ENCODE data around the gene RAB6B.

Gene RAB6B

DNA sequence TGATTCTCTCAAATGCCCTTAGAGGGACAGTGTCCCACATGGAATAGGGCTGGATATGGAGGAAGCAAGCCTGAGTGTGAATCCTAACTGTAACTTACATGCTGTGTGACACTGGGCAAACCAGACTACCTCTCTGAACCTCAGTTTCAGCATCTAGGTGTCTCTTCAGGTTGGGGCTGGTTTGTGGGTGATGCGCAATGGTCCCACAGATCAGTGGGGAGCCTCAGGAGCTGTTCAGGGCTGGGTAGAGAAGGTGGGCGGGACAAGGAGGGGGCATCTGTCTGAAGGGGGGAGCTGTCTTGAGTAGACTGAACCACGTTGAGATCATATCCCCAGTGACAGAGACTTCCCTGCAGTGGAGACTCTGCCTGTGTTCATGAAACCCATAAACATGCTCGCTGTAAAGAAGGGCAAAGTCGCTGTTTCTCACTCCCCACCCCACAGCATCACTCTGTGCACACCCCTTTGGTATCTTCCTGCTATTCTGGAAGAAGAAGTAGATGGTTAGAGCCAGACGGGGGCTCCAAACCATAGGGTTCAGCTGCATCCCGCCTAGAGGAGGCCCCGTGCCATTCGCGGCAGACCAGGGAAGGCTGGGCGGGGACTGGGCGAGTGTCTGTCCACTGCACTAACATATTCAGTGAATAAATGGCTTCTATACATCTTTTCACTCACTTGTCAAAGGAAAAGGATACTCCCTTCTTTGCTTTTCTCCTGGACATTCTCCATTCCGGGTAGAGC lies 61.6 kb downstream of the RAB6B start:
- DNase-seq: no peak

DNA sequence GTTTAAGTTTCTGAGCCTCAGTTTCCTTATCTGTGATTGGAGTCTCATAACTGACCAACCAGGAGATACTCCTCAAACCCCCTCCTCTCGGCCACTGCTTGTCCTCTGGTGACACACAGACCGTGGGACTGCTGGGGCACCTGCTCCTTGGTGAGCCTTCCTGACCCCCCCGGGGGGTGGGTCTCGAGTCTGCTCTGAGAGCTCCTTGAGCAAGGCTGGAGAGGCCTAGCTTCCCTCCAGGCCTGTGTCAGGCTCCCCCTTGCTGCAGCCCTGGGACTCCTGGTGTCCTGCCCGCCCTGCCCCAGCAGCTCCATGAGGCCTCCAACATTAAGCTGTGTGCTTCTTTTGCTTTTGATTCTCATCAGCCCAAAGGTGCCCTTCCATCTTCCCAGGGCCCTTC lies 62.4 kb downstream of the RAB6B start:
- DNase-seq: no peak

DNA sequence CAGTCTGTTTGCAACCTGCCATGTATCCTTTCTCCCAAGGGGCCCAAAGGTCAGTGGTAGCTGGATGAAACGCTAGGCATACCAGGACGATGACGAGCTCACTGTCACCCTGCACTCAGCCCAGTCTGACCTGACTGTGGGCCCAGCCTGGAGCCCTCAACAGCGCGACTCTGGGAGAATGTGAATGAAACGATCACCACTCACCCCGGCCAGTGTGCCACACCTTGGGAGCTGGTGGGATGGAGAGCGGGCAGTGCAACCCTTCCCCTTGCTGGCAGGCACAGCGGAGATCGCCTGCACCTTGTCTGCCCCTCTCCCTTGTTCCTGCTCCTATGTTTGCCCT lies 62.9 kb downstream of the RAB6B start:
- DNase-seq: no peak

DNA sequence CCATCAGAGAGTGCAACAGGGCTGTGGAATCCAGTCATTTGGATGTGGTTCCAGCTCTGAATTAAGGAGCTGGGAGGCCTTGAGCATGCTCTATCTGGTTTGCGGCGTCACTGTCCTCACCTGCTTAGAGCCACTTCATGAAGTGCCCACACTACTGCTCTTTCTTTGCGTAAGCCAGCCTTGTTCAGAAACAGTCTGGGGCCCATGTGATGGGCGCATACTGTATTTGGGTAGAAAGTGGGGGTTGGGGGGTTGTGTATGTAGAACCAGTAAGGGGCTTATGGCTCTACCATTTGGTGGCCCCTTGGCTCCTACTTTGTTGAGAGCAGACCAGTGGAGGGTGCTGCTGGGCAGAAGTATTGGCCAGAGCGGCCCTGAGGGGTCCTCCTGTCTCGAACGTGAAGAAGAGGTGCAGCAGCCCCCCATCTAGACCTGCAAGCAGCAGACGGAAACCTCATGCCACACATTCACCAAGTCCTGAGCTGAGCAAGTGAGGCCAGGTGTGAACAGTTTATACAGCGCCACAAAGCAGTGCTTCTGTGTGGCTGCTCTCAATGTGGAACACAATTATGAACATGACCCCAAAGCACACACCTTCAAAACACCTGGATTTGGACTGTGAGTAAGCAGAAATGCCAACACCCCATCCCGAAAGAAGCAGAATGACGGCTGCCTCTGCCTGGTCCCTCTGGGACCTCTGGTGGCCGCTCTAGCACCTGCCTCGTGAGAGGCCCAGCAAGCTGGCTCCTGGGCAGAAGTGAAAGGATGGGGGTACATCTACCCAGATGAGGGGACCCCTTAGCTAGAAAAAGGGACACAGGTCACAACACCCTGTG lies 63.5 kb downstream of the RAB6B start:
- DNase-seq: no peak

DNA sequence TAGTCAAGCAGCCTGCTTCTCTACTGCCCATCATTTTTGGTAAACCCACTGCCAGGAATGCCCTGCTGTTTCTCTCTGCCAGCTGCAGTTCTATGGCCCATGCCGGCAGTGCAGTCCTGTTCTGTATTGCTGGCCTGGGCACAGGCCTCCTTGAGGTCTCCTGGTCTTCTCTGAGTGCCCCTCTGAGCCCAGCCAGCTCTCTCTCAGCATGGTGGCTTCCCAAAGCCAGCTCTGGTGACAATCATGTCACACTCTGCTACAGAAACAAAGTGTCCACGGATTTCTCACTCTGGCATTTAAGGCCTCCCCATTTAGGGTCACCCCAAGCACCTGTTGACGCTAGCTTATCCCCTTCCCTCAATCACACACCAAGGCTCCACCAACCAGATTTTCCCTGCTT lies 65.6 kb downstream of the RAB6B start:
- DNase-seq: no peak

DNA sequence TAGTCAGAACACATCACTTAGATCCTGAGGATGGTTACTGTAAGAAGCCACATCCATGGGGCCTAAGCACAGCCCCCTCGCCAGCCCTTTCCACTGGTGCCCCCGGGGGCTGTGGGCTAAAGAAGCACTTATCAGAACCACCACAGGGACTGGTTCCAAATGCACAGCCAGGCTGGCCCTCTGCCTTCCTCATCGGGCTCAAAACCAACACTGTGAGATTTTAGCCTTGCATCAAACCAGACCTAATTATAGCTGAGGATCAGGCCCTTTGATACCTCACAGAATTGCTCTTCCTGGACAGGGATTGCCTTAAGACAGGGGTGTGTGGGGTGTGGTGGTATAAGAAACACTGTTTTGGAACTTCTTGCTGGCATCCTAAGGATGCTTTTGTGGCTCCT lies 66.4 kb downstream of the RAB6B start:
- DNase-seq: no peak

DNA sequence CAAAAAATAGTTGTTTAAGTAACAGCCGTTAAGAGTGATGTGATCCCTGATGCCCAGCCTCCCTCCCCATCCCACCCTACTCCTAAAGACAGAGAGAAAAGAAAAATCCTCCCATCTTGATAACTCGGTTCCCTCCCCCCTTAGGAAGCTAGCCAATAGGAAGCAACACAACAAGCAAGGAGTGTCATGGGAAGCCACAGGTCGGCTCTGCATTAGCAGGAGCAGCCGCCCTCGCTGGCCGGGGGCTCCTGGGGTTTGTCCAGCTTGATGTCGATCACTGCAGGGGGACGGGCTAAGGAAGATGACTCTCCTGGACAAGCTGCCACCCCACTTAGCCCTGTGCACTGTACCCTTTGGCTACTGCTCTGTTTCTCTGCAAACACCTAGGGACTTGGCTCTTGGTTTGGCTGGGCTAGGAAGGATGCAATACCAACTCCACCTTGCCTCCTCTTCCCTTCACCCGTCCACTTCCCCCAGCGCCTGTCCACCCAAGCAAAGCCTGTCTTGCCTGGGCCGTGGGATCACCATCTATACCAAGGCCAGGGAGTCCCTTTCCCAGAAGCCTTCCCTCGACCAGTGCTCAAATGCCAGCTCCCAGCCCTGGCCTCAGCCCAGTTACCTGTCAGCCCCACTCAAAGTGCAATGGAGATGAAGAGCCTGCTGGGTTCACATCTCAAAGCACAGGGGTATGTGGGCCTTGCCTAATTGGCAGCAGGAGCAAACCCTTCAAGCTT lies 66.9 kb downstream of the RAB6B start:
- DNase-seq: no peak

DNA sequence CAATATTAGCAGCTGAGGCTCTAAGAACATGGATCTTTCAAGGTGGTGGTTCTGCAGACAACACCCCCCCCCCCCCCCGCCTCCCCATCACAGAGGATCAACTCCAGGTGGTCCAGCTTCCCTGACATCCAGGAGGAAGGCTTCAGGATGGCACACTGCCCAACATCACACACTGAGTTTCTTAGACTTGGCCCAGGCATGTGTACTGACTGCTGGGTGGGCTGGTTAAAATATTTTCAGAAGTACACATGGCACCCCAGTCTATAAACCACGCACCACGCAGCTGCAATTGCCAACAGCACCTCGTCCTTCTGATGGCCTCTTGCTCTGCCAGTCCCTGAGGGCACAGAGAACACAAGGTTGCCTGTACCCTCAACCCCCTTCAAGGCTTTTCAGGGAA lies 68.0 kb downstream of the RAB6B start:
- no peak for DNase-seq

DNA sequence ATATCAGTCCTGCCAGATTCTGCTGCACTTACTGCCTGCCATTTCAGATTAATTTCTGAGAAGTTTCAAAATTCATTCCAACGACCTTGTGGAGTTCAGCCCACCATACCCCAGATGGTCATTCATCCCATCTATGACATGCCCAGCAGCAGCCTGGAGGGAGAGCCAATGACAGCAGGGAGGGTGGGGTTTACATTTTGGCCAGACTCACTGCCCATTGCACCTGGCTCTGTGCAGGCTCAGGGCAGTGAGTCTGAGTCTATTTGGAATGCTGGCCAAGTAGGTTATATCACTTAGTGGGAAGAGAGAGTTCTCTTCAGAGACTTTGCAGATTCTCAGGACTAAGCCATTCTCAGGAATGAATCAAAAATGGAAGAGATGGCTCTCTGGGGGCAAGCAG lies 68.5 kb downstream of the RAB6B start:
- no peak for DNase-seq

DNA sequence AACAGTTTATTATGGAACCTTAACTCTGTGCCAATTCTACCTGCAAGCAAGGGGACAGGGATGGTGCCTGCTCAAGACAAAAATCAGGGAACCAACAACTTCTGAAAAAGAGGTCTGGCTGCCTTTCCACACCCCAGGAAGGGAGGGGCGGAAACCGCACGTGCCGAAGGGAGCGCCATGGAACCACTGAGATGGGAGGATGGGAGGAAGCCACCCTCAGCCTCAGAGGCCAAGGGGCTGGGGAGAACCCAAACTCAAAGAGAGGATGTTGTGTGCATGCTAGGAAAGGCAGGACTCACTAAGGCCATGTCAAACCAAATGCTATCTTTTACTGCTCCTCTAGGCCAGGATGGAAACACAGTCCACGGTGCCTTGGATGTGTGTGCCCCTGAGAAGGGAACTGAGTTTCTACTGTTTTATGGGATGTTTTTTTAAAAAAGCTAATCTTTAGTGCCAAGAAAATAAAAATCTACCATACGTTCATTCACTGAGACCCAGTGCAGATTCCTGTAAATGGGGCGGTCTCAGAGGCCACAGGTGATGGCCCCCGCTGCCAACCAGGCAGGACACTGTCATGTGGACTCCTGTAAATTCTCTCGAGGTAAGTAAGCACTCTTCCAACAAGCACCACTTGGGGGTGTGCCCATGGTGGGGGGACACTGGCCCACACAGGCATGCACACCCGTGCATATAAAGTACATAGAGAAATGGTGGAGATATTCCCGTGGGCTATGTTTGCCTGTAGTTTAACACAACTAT lies 69.5 kb downstream of the RAB6B start:
- DNase-seq: no peak

DNA sequence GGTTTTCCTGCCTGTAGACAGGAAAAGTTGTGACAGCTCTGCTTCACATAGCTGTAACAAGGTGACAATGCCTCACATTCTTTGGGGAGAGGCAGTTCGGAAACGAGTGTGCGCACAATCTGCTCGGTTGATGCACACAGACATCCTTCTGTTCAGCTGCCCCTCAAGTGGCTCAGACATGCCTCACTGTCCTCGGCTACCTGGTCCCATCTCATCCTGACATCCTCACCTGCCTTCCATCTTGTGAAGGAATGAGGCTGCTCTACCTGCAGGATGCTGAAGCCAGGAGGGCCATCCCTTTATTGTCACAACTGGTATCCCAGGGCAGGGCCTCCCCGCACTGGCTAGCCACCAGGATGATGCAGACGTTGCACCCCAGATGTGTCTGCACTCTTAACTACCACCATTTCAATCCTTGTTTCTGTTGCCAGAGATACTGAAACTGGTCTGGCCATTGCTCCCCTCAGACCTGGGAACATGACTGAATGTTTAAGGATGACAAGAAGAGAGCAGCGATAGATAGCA lies 70.7 kb downstream of the RAB6B start:
- no peak for DNase-seq

DNA sequence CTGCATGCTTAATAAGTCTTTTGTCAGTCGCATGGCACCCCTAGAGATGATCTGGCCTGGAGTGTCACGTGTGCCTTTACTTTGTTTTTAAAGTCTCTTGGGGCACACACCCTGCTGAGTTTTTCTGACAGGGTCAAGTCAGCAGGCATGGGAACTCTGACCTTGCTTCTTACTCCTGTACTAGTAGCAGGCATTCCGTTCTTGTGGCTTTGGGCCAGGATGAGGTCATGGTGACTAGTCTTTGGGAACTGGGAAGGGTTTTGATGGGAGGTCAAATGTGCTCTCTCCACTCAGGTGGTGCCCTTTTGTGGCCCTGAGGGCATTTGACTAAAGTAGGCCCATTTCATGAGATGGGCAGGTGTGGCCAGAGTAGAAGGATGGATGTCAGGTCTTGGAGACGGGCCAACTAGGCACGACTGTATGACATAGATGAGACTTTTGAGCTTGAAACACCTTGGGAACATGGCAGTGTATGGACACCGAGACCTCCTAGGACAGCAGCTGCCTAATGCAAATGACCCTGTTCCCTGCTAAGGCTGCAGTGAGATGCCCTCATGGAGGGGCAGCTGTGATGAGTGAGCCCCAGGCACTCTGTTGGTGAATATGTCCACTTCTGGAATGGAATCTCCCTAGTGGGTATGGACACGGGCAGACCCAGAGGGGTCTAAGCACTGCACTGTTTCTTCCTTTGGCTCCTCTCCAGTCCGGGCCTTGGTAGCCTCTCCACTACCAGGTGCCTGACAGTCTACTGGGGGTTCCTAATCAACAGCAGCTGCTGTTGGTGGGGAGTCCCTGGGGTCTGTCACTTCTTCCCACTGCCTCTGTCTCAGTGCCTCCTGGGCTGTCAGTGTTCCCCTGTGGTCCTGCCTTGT lies 73.7 kb downstream of the RAB6B start:
- DNase-seq: no peak

DNA sequence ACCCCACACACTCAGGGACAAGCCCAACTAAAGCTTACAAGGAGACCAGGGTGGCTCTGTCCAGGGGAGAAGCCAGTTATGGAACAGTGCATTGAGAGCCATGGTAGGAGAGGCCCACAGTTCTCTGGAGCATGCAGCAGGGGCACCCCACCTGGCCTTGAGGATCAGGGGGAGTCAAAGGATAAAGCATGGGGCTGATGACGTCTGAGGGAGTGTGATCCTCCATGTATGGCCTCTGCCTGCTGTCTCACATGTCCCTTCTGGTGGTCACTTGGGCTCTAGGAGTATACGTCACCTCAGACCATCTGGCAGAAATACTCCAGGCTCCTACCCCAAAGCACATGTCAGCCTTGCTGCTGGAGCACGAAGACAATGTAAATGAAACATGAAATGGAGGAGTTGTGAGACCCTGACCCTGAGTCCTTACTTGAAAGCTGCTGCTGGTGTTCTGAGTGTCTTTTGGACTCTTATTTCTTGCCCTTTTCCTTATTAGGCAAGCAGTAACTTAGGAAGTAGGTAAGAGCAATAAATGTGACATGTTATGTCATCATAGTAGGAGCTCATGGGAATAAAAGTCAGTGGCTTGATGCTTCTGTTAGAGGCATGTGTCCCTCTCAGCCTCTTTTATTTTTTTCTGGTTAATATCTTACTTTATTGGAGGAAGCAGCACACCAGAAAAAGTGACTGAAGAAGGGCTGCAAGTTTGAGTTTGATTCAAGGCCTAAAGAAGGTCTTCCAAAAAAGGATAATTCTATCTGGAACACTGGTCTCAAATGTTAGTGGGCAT lies 74.6 kb downstream of the RAB6B start:
- DNase-seq: no peak

DNA sequence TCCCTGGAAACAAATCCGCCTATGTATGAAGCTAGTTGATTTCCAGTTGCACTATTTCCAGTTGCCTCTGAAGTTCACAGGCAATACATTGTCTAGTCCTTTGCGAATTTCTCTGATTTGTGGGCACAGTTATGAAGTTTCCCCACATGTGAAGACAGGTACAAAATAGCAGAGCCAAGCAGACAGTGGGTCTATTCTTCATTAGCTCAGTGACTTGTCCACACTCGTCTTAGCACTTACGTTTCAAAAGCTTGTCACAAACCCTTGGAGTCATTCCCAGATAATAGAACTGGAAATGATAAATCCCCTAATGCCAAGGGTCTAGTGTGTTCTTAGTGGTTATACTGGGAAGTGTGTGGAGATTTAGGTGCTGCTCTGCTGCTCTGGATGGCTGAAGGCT lies 75.6 kb downstream of the RAB6B start:
- no peak for DNase-seq

DNA sequence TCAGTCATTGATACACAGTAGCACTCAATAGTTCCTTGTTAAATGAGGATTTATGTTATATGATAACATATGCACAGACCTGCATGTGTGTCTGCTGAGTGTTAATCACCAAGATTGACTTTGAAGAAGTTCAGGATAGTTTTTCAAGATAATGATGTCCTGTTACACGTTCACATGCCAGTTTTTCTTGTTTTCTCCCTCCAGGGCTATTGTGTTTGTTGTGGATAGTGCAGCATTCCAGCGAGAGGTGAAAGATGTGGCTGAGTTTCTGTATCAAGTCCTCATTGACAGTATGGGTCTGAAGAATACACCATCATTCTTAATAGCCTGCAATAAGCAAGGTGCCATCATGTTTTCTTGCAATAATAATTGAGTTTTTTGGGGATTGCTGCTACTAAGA lies 80.3 kb downstream of the RAB6B start:
- no peak for DNase-seq

DNA sequence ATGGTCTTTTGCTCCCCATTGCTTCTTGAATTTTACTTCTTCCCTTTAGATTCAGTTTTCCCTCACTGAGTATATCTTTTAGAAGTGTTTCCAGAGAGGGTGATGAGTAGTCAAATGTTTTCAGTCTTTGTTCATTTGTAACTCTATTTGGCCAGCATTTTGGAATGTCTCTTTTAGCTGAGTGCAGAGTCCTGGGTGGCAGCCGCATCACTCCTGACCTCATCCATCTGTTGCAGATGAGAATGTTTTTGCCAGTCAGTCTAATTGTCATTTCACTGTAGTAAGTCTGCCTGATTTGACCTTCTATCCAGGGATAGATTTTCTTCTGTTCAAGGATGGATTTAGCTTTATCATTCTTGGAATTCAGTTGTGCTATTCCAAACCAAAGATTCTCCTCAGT lies 82.8 kb downstream of the RAB6B start:
- DNase-seq: no peak

DNA sequence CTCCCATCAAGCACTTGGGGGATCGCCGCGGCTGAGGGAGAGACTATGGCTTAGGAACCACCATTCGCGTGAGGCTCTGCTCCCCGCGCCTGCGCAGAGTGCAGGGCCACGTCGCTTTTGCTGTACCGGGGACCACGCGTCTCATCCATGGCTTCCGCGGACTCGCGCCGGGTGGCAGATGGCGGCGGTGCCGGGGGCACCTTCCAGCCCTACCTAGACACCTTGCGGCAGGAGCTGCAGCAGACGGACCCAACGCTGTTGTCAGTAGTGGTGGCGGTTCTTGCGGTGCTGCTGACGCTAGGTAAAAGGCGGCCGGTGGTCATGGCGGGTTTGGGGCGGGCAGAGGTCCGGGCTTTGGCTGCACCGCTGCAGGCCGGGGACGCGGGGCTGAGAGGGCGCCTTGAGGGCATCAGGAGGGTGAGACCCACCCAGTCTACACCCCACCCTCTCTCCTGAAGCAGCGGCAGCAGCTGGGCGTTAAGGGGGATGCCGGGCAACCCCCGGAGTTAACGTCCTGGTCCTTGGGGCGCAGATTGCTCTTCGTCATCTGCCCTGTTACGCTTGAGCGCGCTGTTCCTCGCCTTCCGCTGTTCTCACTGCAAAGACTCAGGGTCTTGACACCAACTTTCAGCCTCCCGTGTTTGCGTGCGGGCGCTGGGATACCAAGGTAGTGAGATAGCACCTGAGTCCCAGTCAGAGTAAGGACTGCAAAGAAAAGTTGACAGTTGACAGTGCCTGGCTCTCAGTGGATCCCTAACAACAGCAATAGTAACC lies 89.8 kb downstream of the RAB6B start, which contains the start of gene SRPRB:
Gene SRPRB, plus strand, starts transcription at position 114 of the 774 bp plus-strand sequence. Its CDS starts 34 bp downstream, at position 148.
- DNase-seq: peak; percentile 96

DNA sequence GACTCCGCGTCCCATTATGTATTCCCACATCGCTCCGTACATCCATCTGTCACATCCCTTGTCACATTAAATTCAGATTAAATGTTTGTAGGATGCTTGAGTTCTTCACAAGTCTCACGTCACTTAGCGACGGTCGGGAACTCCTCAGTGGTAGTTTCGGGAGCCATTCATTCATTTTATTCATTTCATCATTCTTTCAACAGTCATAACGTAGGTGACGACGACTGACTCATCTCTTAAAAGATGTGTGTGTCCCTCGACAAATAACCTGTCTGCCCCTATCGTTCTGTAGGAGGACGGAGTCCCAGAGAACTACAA lies 90.3 kb downstream of the RAB6B start:
- no peak for DNase-seq

DNA sequence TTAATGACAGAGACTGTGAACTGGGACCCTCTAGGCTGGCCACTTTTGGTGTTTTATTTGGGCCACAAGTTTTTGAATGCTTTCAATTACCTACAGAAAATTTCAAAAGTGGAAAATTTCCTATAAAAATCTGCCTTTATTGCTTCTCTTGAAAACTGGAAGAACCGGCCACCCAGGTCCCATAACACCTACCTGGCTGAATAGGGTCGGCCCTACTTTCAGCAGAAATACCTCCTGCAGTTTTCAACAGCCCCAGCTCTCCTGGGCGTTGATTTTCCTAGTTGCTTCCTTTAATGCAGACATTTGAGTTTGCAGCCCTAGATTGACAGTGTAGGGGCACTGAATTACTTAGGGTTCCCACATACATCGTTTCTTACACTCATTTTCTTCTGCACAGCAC lies 90.8 kb downstream of the RAB6B start:
- no peak for DNase-seq

DNA sequence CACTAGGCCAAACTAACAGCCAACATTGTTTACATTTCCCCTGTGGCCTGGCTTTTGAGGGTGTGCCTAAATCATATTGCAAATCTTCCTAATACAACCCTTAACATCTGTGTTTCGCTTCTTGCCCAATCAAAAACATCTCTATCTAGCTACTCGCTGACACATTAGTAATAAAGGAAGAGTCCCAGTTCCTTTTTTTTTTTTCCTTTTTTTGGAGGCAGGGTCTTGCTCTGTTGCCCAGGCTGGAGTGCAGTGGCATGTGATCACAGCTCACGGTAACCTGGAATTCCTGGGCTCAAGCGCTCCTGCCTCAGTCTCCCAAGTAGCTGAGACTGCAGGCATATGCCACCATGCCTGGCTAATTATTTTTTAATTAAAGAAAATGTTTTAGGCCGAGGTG lies 92.2 kb downstream of the RAB6B start:
- no peak for DNase-seq
